Activated CD4-positive, alpha-beta T cell treated with anti-CD3 and anti-CD28 coated beads for 1 hour (primary cell): Measurements from ENCODE around the gene RNLS.

Source experiments
- DNase-seq: peaks from one replicate; pipeline ENCODE4 v3.0.0-alpha.2; 2020

The RNLS gene

DNA sequence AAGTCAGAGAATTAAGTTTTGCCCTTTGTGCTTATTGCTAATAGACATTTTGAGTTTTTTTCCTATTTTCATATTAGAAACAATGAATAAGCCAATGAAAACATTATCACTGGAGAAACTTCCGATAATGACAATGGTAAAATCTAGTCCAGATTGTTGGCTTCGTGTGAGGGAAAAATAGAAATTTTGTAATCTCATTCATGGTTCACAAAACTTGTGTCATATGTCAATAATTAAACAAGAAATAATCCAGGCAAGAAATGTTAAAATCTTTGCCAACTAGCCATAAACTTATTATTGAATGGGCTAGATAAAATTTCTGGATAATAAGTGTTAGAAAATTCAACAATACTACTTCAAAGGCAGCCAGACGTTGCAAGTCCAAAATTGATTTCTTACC is 36.6 kb downstream of the RNLS start:
- no peak for DNase-seq

GRCh38 chr10:88545359-88545758 is 37.8 kb downstream of the RNLS start:
- no peak for DNase-seq

GRCh38 chr10:88544140-88544870 is 38.8 kb downstream of the RNLS start:
- no peak for DNase-seq

DNA sequence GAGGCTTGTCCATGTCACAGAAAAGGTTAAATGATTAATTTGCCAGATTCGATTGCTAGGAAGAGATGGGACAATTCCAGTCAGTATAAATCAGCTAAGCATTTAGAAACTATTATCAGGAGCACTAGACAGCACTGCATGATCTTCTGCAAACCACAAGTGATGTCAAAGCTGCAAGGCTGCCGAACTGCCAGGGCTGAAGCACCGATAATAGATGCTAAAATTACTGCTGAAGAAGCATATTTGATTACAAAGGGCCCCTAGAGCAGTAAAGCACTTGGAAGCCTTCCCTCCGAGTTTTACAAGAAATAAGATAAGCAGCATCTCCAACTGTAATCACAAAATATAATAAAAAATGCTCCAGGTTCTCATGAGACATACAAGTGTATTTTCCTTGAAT is 40.6 kb downstream of the RNLS start:
- no peak for DNase-seq

GRCh38 chr10:88541116-88541626 is 41.9 kb downstream of the RNLS start:
- DNase-seq: no peak

- DNase-seq: no peak
These were observed 42.8 kb downstream of the RNLS start for GRCh38 chr10:88540351-88540750.

- DNase-seq: no peak
These were observed 45.1 kb downstream of the RNLS start for GRCh38 chr10:88538048-88538447.

DNA sequence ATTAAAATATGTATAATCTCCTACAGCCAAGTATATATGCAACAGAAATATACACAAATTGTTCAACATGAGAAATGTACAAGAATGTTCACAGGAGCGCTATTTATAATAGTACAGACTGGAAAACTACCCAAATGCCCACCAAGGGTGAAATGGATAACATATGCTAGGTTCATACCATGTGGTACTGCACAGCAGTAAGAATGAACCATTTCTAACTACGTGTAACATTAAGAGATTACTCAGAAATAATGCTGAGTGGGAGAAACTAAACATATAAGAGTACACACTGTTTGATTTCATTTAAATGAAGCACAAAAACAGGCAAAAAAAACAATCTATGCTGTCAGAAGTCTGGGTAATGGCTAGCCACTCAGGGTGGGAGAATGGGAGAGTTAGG is 45.8 kb downstream of the RNLS start:
- DNase-seq: no peak

- no peak for DNase-seq
These were observed 46.7 kb downstream of the RNLS start for GRCh38 chr10:88536437-88536836.

DNA sequence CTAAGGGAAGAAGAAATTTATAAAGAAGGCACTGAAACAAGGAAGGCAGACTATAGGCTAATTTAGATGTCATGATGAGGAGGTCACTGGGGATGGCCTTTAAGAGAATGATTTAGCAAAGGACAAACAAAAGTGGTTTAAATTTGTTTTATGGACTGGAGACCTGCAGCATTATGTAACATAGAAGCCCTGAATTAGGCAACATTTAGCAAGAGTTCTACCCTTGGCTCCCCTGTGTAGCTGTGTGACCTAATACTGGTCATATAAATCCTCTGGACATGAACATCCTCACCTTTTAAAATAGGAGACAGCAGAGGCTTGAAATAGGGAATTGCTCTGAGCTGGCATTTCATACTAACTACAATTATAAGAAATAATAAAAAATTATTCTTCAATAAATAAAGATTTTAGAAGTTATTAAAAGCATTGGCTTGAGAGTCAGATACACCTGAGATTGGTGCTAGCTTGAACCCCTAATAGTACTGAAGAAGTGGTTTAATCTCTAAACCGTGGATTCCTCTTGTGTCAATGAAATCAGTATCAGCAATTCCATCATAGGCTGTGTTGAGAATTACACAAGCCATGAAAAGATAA is 48.9 kb downstream of the RNLS start:
- no peak for DNase-seq

- no peak for DNase-seq
These were observed 51.6 kb downstream of the RNLS start for GRCh38 chr10:88531392-88532052.

GRCh38 chr10:88530629-88531391 is 52.3 kb downstream of the RNLS start:
- no peak for DNase-seq

DNA sequence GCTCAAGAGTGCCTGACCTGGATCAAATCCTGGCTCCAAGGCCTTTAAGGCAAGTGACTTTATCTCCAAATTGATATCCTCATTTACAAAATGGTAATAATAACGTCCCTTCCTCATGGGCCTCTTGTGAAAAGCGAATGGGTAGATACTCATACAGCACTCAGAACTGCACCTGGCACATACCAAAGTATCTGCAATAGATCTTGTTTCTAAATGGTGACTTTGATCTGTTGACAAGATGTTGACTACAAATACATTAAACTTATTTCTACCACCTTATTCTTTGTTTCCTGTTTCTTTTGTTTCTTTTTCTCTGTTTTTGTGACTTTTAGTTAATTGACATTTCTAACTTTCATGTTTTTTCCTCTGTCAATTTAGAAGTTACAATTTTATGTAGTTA is 53.0 kb downstream of the RNLS start:
- DNase-seq: no peak

- DNase-seq: no peak
These were observed 54.1 kb downstream of the RNLS start for GRCh38 chr10:88528806-88529570.

DNA sequence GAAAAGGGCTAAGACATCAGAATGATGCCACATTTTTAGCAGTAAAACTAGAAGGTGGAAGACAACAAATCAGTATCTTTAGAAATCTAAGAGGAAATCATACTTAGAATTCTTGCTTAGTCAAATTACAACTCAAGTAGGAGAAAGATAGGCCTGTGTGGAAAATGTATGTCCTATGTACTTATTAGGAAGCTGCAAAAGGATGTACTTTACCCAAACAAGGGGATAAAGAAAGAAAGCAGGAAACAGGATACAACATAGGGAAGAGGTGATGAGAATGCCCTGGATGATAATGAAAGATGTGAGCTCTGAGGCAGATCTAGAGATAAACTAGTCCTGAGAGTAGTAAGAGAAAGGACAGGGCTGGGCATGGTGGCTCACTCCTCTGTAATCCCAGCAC is 54.9 kb downstream of the RNLS start:
- DNase-seq: no peak

- DNase-seq: no peak
These were observed 55.9 kb downstream of the RNLS start for GRCh38 chr10:88527245-88527644.

- DNase-seq: no peak
These were observed 56.5 kb downstream of the RNLS start for GRCh38 chr10:88526501-88527105.

GRCh38 chr10:88525371-88526069 is 57.6 kb downstream of the RNLS start:
- DNase-seq: no peak

DNA sequence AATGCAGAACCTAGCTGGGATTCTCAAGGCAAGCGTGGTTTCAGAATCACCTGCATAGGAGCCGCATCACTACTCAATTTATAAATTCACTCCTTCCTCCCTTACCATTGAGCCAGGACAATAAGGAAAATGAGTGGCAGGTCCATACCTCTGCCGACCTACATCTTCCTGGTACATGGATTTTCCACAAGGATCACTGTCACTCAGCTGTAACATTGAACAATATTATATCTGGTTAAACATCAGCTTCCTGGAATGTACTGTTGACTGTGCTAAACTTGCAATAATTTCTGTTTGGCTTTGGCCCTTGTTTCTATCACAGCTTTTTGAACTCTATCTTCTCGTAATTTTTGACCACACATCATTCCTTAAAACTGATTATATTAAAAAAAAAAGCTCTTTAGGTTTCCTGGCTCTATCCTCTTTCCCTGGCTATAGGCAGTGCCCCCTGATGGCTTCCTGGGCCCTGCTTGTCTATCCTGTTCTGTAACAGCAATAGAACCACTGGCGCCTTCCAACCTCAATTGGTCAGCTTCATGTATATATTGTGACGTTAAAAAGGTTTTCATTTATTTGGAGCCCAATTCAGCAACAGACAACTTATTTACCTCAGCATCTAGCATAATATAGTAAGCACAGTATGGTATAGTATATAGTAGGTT is 59.2 kb downstream of the RNLS start:
- DNase-seq: no peak

- DNase-seq: no peak
These were observed 60.4 kb downstream of the RNLS start for GRCh38 chr10:88522715-88523114.

- no peak for DNase-seq
These were observed 61.3 kb downstream of the RNLS start for GRCh38 chr10:88521791-88522190.
